HepG2 (cell line): ENCODE data around the gene EDN3. TPM values are rescaled to one million over a fixed set of nuclear protein-coding genes. Genes with fewer than 3 reads are reported as not detected.

Experiments used
- ATAC-seq: fragments of 200-7000 bp; cut with Tn5 transposase; 3 replicates; pipeline ENCODE4 v1.9.1; 2020; ENCODE audit warnings: mild to moderate bottlenecking, moderate library complexity
- BruUV-seq: library from RNA; stranded (reverse); fragments of 400-500 nt; replicated peaks from 2 replicates; lab custom pipeline; 2021; lab: Mats Ljungman, UMichigan
- CTCF ChIA-PET: fragments of 300-600 bp; formaldehyde crosslinking; extraction: SDS; loops from one replicate; lab custom pipeline; 2021; ENCODE audit warnings: low total read pairs, inconsistent platforms, low intra/inter-chr PET ratio; lab: Yijun Ruan, JAX
- POLR2A ChIA-PET: fragments of 350-600 bp; sonication (Branson Sonifier 250); formaldehyde crosslinking; loops from one replicate; lab custom pipeline; 2020; ENCODE audit warnings: antibody characterized with exemption, inconsistent platforms; lab: Yijun Ruan, JAX
- DNase-seq: peaks from one replicate; pipeline ENCODE4 v3.0.0-alpha.2; 2015; ENCODE audit warnings: low spot score
- FAIRE-seq: peaks from 3 replicates; lab custom pipeline; 2011; peaks lifted over from hg19 to GRCh38; lab: Jason Lieb, UNC
- H2AFZ ChIP-seq: one replicate; pipeline ENCODE4 v1.6.1; 2011; ENCODE audit warnings: low read length, inconsistent platforms
- H3K27ac ChIP-seq: fragments of 300-600 bp; 3 replicates; pipeline ENCODE4 v1.8.0; 2011; ENCODE audit warnings: mixed run types, mild to moderate bottlenecking, mixed read lengths, low read length, inconsistent platforms; ENCODE audit not compliant: insufficient read depth; ENCODE audit errors: extremely low read length
- H3K27me3 ChIP-seq, 2 experiments: fragments of 200-600 bp in 1 of 2; 2 replicates in 1 of 2; 3 replicates in 1 of 2; pipeline versions ENCODE4 v1.6.0 to v1.8.0; 2011; ENCODE audit warnings: low read length in 2 of 2, mild to moderate bottlenecking in 2 of 2, moderate library complexity in 2 of 2, inconsistent platforms in 1 of 2; ENCODE audit not compliant: insufficient read depth in 2 of 2, control insufficient read depth in 1 of 2
- H3K36me3 ChIP-seq, 2 experiments: fragments of 200-600 bp in 1 of 2; replicated peaks in 1 of 2; 2 replicates in 1 of 2; 3 replicates in 1 of 2; pipeline versions ENCODE4 v1.5.1 to v1.8.0; 2011; ENCODE audit warnings: low read length in 2 of 2, inconsistent platforms in 1 of 2; ENCODE audit not compliant: insufficient read depth in 2 of 2, control insufficient read depth in 1 of 2
- H3K4me1 ChIP-seq: 2 replicates; pipeline ENCODE4 v1.5.1; 2012; ENCODE audit warnings: low read length, inconsistent platforms; ENCODE audit not compliant: insufficient read depth
- H3K4me2 ChIP-seq: 2 replicates; pipeline ENCODE4 v1.6.0; 2011; ENCODE audit warnings: low read depth, low read length, inconsistent platforms
- H3K4me3 ChIP-seq, 3 experiments: fragments of 200-600 bp in 1 of 3; sonication (generic), shearing (Covaris generic) in 1 of 3; replicated peaks in 1 of 3; 2 replicates each; pipeline ENCODE4 v1.5.1; 2011 to 2016; ENCODE audit warnings: low read length in 3 of 3, inconsistent platforms in 2 of 3, low read depth in 2 of 3, mild to moderate bottlenecking in 2 of 3, control low read depth in 1 of 3, mixed read lengths in 1 of 3; ENCODE audit not compliant: insufficient read depth in 1 of 3
- H3K79me2 ChIP-seq: one replicate; pipeline ENCODE4 v1.6.1; 2011; ENCODE audit warnings: low read length, inconsistent platforms; ENCODE audit not compliant: insufficient read depth
- H3K9ac ChIP-seq: 2 replicates; pipeline ENCODE4 v1.6.0; 2011; ENCODE audit warnings: mild to moderate bottlenecking, low read depth, low read length, inconsistent platforms; ENCODE audit not compliant: insufficient read depth
- H3K9me3 ChIP-seq: 2 replicates; pipeline ENCODE4 v1.5.1; 2012; ENCODE audit warnings: mild to moderate bottlenecking, low read length
- H4K20me1 ChIP-seq: 2 replicates; pipeline ENCODE4 v1.6.0; 2011; ENCODE audit warnings: inconsistent platforms, mild to moderate bottlenecking, low read length, moderate library complexity; ENCODE audit not compliant: insufficient read depth
- MYPOP ChIP-seq: sonication (generic); formaldehyde crosslinking; IDR thresholded peaks from 2 replicates; pipeline ENCODE4 v1.8.1; 2023; ENCODE audit warnings: mild to moderate bottlenecking, moderate library complexity, missing genetic modification reagents
- ZNF142 ChIP-seq: sonication (generic); formaldehyde crosslinking; IDR thresholded peaks from 2 replicates; pipeline ENCODE4 v1.4.0; 2020; ENCODE audit warnings: missing genetic modification reagents
- ZNF567 ChIP-seq: sonication (generic); formaldehyde crosslinking; IDR thresholded peaks from 2 replicates; pipeline ENCODE4 v1.8.1; 2023; ENCODE audit warnings: mild to moderate bottlenecking, missing genetic modification reagents, borderline replicate concordance
- WGBS: methylation state at CpG from one replicate; pipeline ENCODE4 v1.1.6; 2017; ENCODE audit warnings: low lambda C conversion rate; 5-methylcytosine and 5-hydroxymethylcytosine counted together
- in situ Hi-C: cut with HindIII; loops from 2 replicates; pipeline ENCODE4 v1.10.0; 2017; ENCODE audit warnings: low pct_unique_long_range_greater_than_20kb; ENCODE audit not compliant: extremely low pct_ligation_motif_present
- intact Hi-C: fragments of 100-400 bp; cut with micrococcal nuclease; formaldehyde crosslinking; loops from one replicate; pipeline ENCODE4 v1.10.0; 2022; ENCODE audit not compliant: unreplicated experiment
- polyA plus RNA-seq, 8 experiments: library from polyadenylated mRNA; depleted of rRNA in 3 of 8; stranded (reverse) in 7 of 8; unstranded in 1 of 8; fragments of >200 nt; fragmentation: Illumina TruSeq in 4 of 8; extraction: Trizol in 4 of 8; gene quantifications; 2 replicates each; pipeline versions ENCODE4 v1.2.1 to v1.2.3, GENCODE V29; 2011 to 2016; ENCODE audit warnings: low read depth in 4 of 8, missing spikeins in 1 of 8, mixed read lengths in 1 of 8; ENCODE audit not compliant: insufficient read depth in 1 of 8
- total RNA-seq, 5 experiments: library from RNA; depleted of rRNA; stranded (reverse); fragments of >200 nt; fragmentation: Illumina TruSeq; extraction: Trizol; gene quantifications; 2 replicates each; pipeline ENCODE4 v1.2.3, GENCODE V29; 2016; ENCODE audit warnings: low read depth in 1 of 5

The EDN3 gene
- total and polyA plus RNA-seq, 2 of the 13 experiments (the other 11 are each of a cell fraction or from before 2014, with no cell fraction given): not detected

GRCh38 chr20:59269411-59270025, 30.9 kb upstream of the EDN3 start:
- DNase-seq (no peak), FAIRE-seq (no peak), ATAC-seq (no peak)
- H4K20me1 ChIP-seq: no peaks in the 10 kb centered on the region
- CTCF ChIA-PET: no interaction called here
- intact Hi-C loops (no loop called here), in situ Hi-C loops (no loop called here)
- POLR2A ChIA-PET: no interaction called here
- no peaks in the 10 kb centered on the region for H3K79me2 ChIP-seq
- no peak overlapping the region for H3K9ac ChIP-seq
- no peak for TF ChIP-seq MYPOP
- no peak for TF ChIP-seq ZNF142 (CRISPR knock-in tag)
- no peak for TF ChIP-seq ZNF567 (CRISPR knock-in tag)
- H3K4me3 ChIP-seq: no peak overlapping the region
- no peaks in the 10 kb centered on the region for H3K36me3 ChIP-seq
- H3K9me3 ChIP-seq: no peaks in the 10 kb centered on the region
- no peaks in the 10 kb centered on the region for H3K4me1 ChIP-seq
- H3K27ac ChIP-seq: no peak overlapping the region
- WGBS: 6% methylated on average over 4 of the region's 4 CpGs
- H3K27me3 ChIP-seq: peaks cover 1 to 50% of the 10 kb centered on the region in 2 experiments; a peak in 4 of 5 replicates
- no peak overlapping the region for H3K4me2 ChIP-seq
- no peak overlapping the region for H2AFZ ChIP-seq
- no TSS peak for BruUV-seq
